ENCODE measurements around the gene PCDHGB2.
"Not testable (repeated sequence)": the region's sequence is repeated elsewhere in the genome, so short reads cannot be mapped to it uniquely, and the experiment has no call there.

Gene PCDHGB2

GRCh38 chr5:141342773-141343172 lies 17.0 kb upstream of the PCDHGB2 start:
- no peak overlapping the region for H3K27ac Mint-ChIP-seq

GRCh38 chr5:141343242-141343952 lies 16.4 kb upstream of the PCDHGB2 start, which contains the start of gene PCDHGA3:
Gene PCDHGA3, plus strand, starts transcription at chr5:141343829. Its CDS starts 205 bp downstream, at chr5:141344034.
- Mint-ChIP-seq H3K9me3 (peaks cover 87% of the 10 kb centered on the region), H3K27me3 (ENCODE audit: low read depth, poor library complexity) (peaks cover 3% of the 10 kb centered on the region), H3K27ac (no peak within 1 kb of the TSS), H3K36me3 (ENCODE audit: low read depth) (peaks cover 23% of the 10 kb centered on the region), H3K4me3 (no peak within 1 kb of the TSS), H3K4me1 (no peaks in the 10 kb centered on the region)
- no peak for DNase-seq
- no peak for TF ChIP-seq CTCF (IDR thresholded peaks at IDR 0.05)

More at GRCh38 chr5:141342773-141343172, 17.0 kb upstream of the PCDHGB2 start:
- Mint-ChIP-seq H3K4me1 (no peaks in the 10 kb centered on the region), H3K27me3 (ENCODE audit: low read depth, poor library complexity) (peaks cover 3% of the 10 kb centered on the region), H3K4me3 (no peak overlapping the region), H3K9me3 (peaks cover 89% of the 10 kb centered on the region), H3K36me3 (ENCODE audit: low read depth) (peaks cover 24% of the 10 kb centered on the region)
- no peak for TF ChIP-seq CTCF (IDR thresholded peaks at IDR 0.05)
- no peak for DNase-seq

GRCh38 chr5:141343953-141344463 lies 15.8 kb upstream of the PCDHGB2 start:
- peaks cover 87% of the 10 kb centered on the region for H3K9me3 Mint-ChIP-seq
- H3K27ac Mint-ChIP-seq: no peak overlapping the region
- no peak overlapping the region for H3K4me3 Mint-ChIP-seq

GRCh38 chr5:141345327-141345726 lies 14.5 kb upstream of the PCDHGB2 start:
- no peak for TF ChIP-seq CTCF (IDR thresholded peaks at IDR 0.05)
- H3K27me3 Mint-ChIP-seq (ENCODE audit: low read depth, poor library complexity): peaks cover 4% of the 10 kb centered on the region
- no peak overlapping the region for H3K27ac Mint-ChIP-seq
- peaks cover 21% of the 10 kb centered on the region for H3K36me3 Mint-ChIP-seq (ENCODE audit: low read depth)
- no peak for DNase-seq
- H3K9me3 Mint-ChIP-seq: peaks cover 87% of the 10 kb centered on the region
- no peaks in the 10 kb centered on the region for H3K4me1 Mint-ChIP-seq
- H3K4me3 Mint-ChIP-seq: no peak overlapping the region

More at GRCh38 chr5:141343953-141344463, 15.8 kb upstream of the PCDHGB2 start:
- Mint-ChIP-seq H3K27me3 (ENCODE audit: low read depth, poor library complexity) (no peaks in the 10 kb centered on the region), H3K36me3 (ENCODE audit: low read depth) (peaks cover 18% of the 10 kb centered on the region), H3K4me1 (no peaks in the 10 kb centered on the region)
- TF ChIP-seq CTCF (IDR thresholded peaks at IDR 0.05): no peak
- DNase-seq: no peak

GRCh38 chr5:141346017-141346416 lies 13.8 kb upstream of the PCDHGB2 start:
- not testable (repeated sequence) for H3K27ac Mint-ChIP-seq, H3K4me3 Mint-ChIP-seq

GRCh38 chr5:141349917-141350619 lies 9.7 kb upstream of the PCDHGB2 start, which contains the start of gene PCDHGB1:
Gene PCDHGB1, plus strand, starts transcription at chr5:141350099. Its CDS starts 162 bp downstream, at chr5:141350261.
- peaks cover 4% of the 10 kb centered on the region for H3K27me3 Mint-ChIP-seq (ENCODE audit: low read depth, poor library complexity)
- peak within 1 kb of the TSS; percentile 71 for H3K4me3 Mint-ChIP-seq
- H3K27ac Mint-ChIP-seq: no peak within 1 kb of the TSS
- peaks cover 88% of the 10 kb centered on the region for H3K9me3 Mint-ChIP-seq
- H3K36me3 Mint-ChIP-seq (ENCODE audit: low read depth): peaks cover 37% of the 10 kb centered on the region
- TF ChIP-seq CTCF (IDR thresholded peaks at IDR 0.05): peak; percentile 38
- no peaks in the 10 kb centered on the region for H3K4me1 Mint-ChIP-seq
- DNase-seq: peak; percentile 38

More at GRCh38 chr5:141346017-141346416, 13.8 kb upstream of the PCDHGB2 start:
- Mint-ChIP-seq H3K36me3 (ENCODE audit: low read depth) (peaks cover 22% of the 10 kb centered on the region), H3K9me3 (peaks cover 90% of the 10 kb centered on the region)
- not testable (repeated sequence) for H3K4me1 Mint-ChIP-seq; H3K27me3 Mint-ChIP-seq (ENCODE audit: low read depth, poor library complexity); DNase-seq

All from nephron progenitor cell (in vitro differentiated cells).